WERI-Rb-1 (cell line): ENCODE results near the gene DNAH5.
A peak's percentile ranks its signal among the peaks of the same experiment; 100 is the strongest.

Experiments
- DNase-seq: peaks from one replicate; pipeline ENCODE4 v3.0.0-alpha.2; 2020
- H3K27ac ChIP-seq: fragments of 250-450 bp; sonication (Bioruptor Pico); 2 replicates; pipeline ENCODE4 v1.5.1; 2020; ENCODE audit warnings: mild to moderate bottlenecking, moderate library complexity
- H3K27me3 ChIP-seq: fragments of 250-450 bp; sonication (Bioruptor Pico); 2 replicates; pipeline ENCODE4 v1.5.1; 2021; ENCODE audit warnings: mild to moderate bottlenecking, low read depth, moderate library complexity; ENCODE audit not compliant: insufficient read depth, severe bottlenecking
- H3K36me3 ChIP-seq: fragments of 250-450 bp; sonication (Bioruptor Pico); 2 replicates; pipeline ENCODE4 v1.5.1; 2020; ENCODE audit warnings: mild to moderate bottlenecking, moderate library complexity
- H3K4me3 ChIP-seq: 2 replicates; pipeline ENCODE4 v1.5.1; 2011; ENCODE audit warnings: low read depth, mild to moderate bottlenecking, control low read depth, low read length
- H3K9me3 ChIP-seq: fragments of 250-450 bp; sonication (Bioruptor Pico); 2 replicates; pipeline ENCODE4 v1.5.1; 2021; ENCODE audit warnings: mild to moderate bottlenecking, moderate library complexity; ENCODE audit not compliant: severe bottlenecking
- CTCF ChIP-seq: IDR thresholded peaks from 2 replicates; pipeline ENCODE4 v1.5.1; 2011; ENCODE audit warnings: low read depth, mild to moderate bottlenecking, control low read depth, inconsistent platforms, low read length

DNAH5 gene

GRCh38 chr5:13898569-13898968 is 45.9 kb downstream of the DNAH5 start:
- no peak overlapping the region for H3K27ac ChIP-seq
- no peak for DNase-seq
- H3K36me3 ChIP-seq, result no peaks in the 10 kb centered on the region
- H3K9me3 ChIP-seq, result no peaks in the 10 kb centered on the region
- no peak for TF ChIP-seq CTCF
- H3K27me3 ChIP-seq, result no peaks in the 10 kb centered on the region
- no peak overlapping the region for H3K4me3 ChIP-seq

GRCh38 chr5:13878357-13878756 is 66.1 kb downstream of the DNAH5 start:
- peaks cover 7% of the 10 kb centered on the region for H3K9me3 ChIP-seq
- DNase-seq, result no peak
- peak; percentile 57 for TF ChIP-seq CTCF

GRCh38 chr5:13866792-13867191 is 77.7 kb downstream of the DNAH5 start:
- Histone ChIP-seq H3K36me3 (no peaks in the 10 kb centered on the region), H3K9me3 (no peaks in the 10 kb centered on the region), H3K4me3 (no peak overlapping the region), H3K27me3 (no peaks in the 10 kb centered on the region), H3K27ac (no peak overlapping the region)
- no peak for TF ChIP-seq CTCF
- peak; percentile 55 for DNase-seq

More at GRCh38 chr5:13878357-13878756, 66.1 kb downstream of the DNAH5 start:
- H3K27me3 ChIP-seq, result no peaks in the 10 kb centered on the region
- no peaks in the 10 kb centered on the region for H3K36me3 ChIP-seq
- no peak overlapping the region for H3K27ac ChIP-seq
- no peak overlapping the region for H3K4me3 ChIP-seq

- Histone ChIP-seq H3K27ac (no peak overlapping the region), H3K36me3 (no peaks in the 10 kb centered on the region), H3K9me3 (no peaks in the 10 kb centered on the region), H3K4me3 (no peak overlapping the region), H3K27me3 (no peaks in the 10 kb centered on the region)
- TF ChIP-seq CTCF, result no peak
- DNase-seq, result no peak
Measured at GRCh38 chr5:13865312-13865711, 79.2 kb downstream of the DNAH5 start.

GRCh38 chr5:13860146-13860545 is 84.3 kb downstream of the DNAH5 start:
- no peak overlapping the region for H3K27ac ChIP-seq
- no peaks in the 10 kb centered on the region for H3K36me3 ChIP-seq
- no peaks in the 10 kb centered on the region for H3K27me3 ChIP-seq
- DNase-seq, result no peak
- no peak overlapping the region for H3K4me3 ChIP-seq
- H3K9me3 ChIP-seq, result peaks cover 5% of the 10 kb centered on the region
- TF ChIP-seq CTCF, result no peak

GRCh38 chr5:13859270-13860065 is 85.0 kb downstream of the DNAH5 start:
- no peak for TF ChIP-seq CTCF
- no peak for DNase-seq
- no peak overlapping the region for H3K4me3 ChIP-seq

More at GRCh38 chr5:13859270-13860065, 85.0 kb downstream of the DNAH5 start:
- Histone ChIP-seq H3K27ac (no peak overlapping the region), H3K9me3 (peaks cover 5% of the 10 kb centered on the region), H3K27me3 (no peaks in the 10 kb centered on the region), H3K36me3 (no peaks in the 10 kb centered on the region)
